Effector memory CD8-positive, alpha-beta T cell (primary cell): ENCODE measurements around the gene MT1E.
"Not testable (repeated sequence)": the region's sequence is repeated elsewhere in the genome, so short reads cannot be mapped to it uniquely, and the experiment has no call there.

ENCODE experiments used
- ATAC-seq: fragments of 150-1000 bp; cut with Tn5 transposase; replicated peaks from 2 replicates; pipeline ENCODE4 v1.10.0; 2021; ENCODE audit warnings: mild to moderate bottlenecking, moderate library complexity
- DNase-seq, 3 experiments: peaks; one replicate each; pipeline ENCODE4 v3.0.0; 2021
- H3K27ac Mint-ChIP-seq, 2 donors: one replicate each; pipeline ENCODE4 v1.8.0; 2022; ENCODE audit warnings: mild to moderate bottlenecking in 2 of 2, mixed read lengths in 2 of 2, moderate library complexity in 2 of 2
- H3K27me3 Mint-ChIP-seq, 2 donors: one replicate each; pipeline ENCODE4 v1.8.0; 2022; ENCODE audit warnings: mixed read lengths in 2 of 2
- H3K36me3 Mint-ChIP-seq: one replicate; pipeline ENCODE4 v1.8.0; 2022; ENCODE audit warnings: mild to moderate bottlenecking, moderate library complexity, mixed read lengths; ENCODE audit not compliant: insufficient read depth
- H3K4me1 Mint-ChIP-seq, 2 donors: one replicate each; pipeline ENCODE4 v1.8.0; 2022; ENCODE audit warnings: low read depth in 2 of 2, mixed read lengths in 2 of 2
- H3K4me3 Mint-ChIP-seq, 2 donors: one replicate each; pipeline ENCODE4 v1.8.0; 2022; ENCODE audit warnings: mild to moderate bottlenecking in 2 of 2, mixed read lengths in 2 of 2, moderate library complexity in 2 of 2
- H3K9me3 Mint-ChIP-seq, 2 donors: one replicate each; pipeline ENCODE4 v1.8.0; 2022; ENCODE audit warnings: mixed read lengths in 2 of 2

The MT1E gene

DNA sequence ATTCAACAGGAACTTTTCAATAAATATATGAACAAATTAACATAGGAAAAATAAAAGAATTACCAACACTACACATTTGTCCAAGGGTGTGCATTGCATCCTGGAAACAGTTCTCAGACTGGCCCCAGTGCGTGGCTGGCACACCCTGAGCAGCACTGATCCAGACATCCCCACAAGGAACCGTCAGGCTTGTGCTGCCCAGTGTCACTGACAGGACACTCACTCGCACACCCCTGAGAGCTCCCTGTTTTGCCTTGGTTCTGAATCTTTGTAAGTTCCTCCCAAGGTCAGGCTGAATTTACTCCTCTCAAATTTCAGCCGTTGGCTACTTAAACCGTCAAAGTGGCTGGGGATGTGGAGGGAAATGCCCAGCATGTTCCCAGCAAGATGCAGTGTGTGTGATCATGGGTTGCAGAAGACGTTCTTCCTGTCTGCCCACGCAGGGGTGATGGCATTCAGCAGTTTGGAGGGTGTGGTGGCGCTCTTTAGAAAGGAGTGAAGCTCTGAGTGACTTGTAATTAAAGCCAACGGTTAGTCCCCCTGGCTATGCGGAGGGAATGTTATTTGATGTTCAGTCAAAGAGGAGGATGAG lies 15.5 kb upstream of the MT1E start:
- H3K27ac Mint-ChIP-seq = peak overlapping the region; percentile 90 to 99
- no peaks in the 10 kb centered on the region for H3K27me3 Mint-ChIP-seq
- peak; percentile 51 for ATAC-seq
- H3K36me3 Mint-ChIP-seq = no peaks in the 10 kb centered on the region
- H3K4me1 Mint-ChIP-seq = peaks cover 29 to 44% of the 10 kb centered on the region in 2 donors
- peaks cover 0 to 2% of the 10 kb centered on the region in 2 donors for H3K9me3 Mint-ChIP-seq
- DNase-seq = peak; percentile 38 to 63 (median 42)
- peak overlapping the region; percentile 88 to 98 for H3K4me3 Mint-ChIP-seq

GRCh38 chr16:56610609-56611111 lies 14.9 kb upstream of the MT1E start:
- DNase-seq = no peak
- H3K4me1 Mint-ChIP-seq = peaks cover 29 to 44% of the 10 kb centered on the region in 2 donors
- peak overlapping the region; percentile 88 to 98 for H3K4me3 Mint-ChIP-seq
- peaks cover 0 to 2% of the 10 kb centered on the region in 2 donors for H3K9me3 Mint-ChIP-seq
- H3K27me3 Mint-ChIP-seq = no peaks in the 10 kb centered on the region
- ATAC-seq = no peak
- H3K27ac Mint-ChIP-seq = peak overlapping the region; percentile 90 to 99
- H3K36me3 Mint-ChIP-seq = no peaks in the 10 kb centered on the region

GRCh38 chr16:56611281-56611833 lies 14.2 kb upstream of the MT1E start:
- no peak for DNase-seq
- Mint-ChIP-seq H3K27ac (peak overlapping the region; percentile 90 to 99), H3K4me3 (peak overlapping the region; percentile 54 to 88), H3K4me1 (peaks cover 29 to 44% of the 10 kb centered on the region in 2 donors), H3K27me3 (peaks cover 0 to under 1% of the 10 kb centered on the region in 2 donors), H3K36me3 (no peaks in the 10 kb centered on the region), H3K9me3 (peaks cover 0 to 2% of the 10 kb centered on the region in 2 donors)
- no peak for ATAC-seq

- no peak overlapping the region for H3K27ac Mint-ChIP-seq
- DNase-seq = no peak
- no peak for ATAC-seq
- H3K4me3 Mint-ChIP-seq = no peak overlapping the region
- H3K36me3 Mint-ChIP-seq = no peaks in the 10 kb centered on the region
- peaks cover 0 to 24% of the 10 kb centered on the region in 2 donors for H3K27me3 Mint-ChIP-seq
- peaks cover 0 to 2% of the 10 kb centered on the region in 2 donors for H3K9me3 Mint-ChIP-seq
- H3K4me1 Mint-ChIP-seq = peaks cover 23 to 31% of the 10 kb centered on the region in 2 donors
Measured at GRCh38 chr16:56613706-56614105, 11.9 kb upstream of the MT1E start.

DNA sequence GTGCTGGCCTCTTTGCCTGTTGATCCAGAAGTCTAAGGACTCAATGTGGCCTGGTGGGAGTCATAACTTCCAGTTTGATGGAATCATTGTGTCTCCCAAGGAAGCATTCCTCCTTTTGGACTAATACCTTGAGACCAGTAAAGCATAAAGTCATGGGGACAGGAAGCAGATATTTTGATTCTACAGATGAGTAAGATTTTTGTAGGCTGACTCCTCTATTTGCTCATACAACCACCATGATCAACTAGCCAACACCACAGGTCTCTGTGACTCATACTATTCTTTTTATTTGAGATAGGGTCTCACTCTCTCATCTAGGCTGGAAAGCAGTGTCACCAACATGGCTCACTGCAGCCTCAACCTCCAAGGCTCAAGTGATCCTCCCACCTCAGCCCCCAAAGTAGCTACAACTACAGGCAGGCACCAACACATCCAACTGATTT lies 11.0 kb upstream of the MT1E start:
- Mint-ChIP-seq H3K9me3 (peaks cover 0 to 2% of the 10 kb centered on the region in 2 donors), H3K4me1 (peaks cover 16 to 23% of the 10 kb centered on the region in 2 donors), H3K36me3 (no peaks in the 10 kb centered on the region), H3K4me3 (no peak overlapping the region), H3K27ac (no peak overlapping the region), H3K27me3 (peaks cover 0 to 33% of the 10 kb centered on the region in 2 donors)
- no peak for DNase-seq
- no peak for ATAC-seq

- Mint-ChIP-seq H3K27ac (no peak overlapping the region), H3K36me3 (no peaks in the 10 kb centered on the region), H3K4me1 (peaks cover 11 to 15% of the 10 kb centered on the region in 2 donors)
Measured at GRCh38 chr16:56615353-56615752, 10.2 kb upstream of the MT1E start.

DNA sequence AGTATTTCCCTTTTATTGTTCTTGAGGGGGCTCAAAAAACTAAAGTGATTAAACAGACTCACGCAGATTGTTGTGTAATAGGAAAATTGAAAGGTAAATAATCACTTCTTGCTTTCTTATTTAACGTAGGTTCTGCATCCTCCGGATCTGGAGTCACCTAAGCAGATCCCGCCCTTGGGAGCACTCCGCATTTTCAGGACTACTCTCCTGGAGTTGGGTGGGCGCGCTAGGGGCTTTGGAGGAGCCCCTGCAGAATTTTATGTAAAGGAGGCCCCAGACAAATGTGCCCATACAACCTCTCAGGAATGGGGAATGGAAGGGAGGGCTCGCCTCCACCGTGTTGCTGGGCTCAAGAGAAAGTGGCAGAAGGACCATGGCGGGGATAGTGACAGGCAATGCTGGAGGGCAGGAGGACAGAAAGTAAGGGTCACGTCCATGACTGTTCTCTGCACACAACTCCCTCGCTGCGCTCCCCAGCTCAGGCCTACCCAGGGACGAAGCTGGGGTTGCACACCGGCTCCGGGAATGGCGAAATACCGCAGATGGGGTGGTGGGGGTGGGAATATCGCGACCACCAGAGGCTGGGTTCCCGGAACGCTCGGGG lies 8.9 kb upstream of the MT1E start:
- peaks cover 0 to 36% of the 10 kb centered on the region in 2 donors for H3K27me3 Mint-ChIP-seq
- ATAC-seq (no peak), DNase-seq (no peak)
- H3K4me1 Mint-ChIP-seq = peaks cover 0 to 4% of the 10 kb centered on the region in 2 donors
- H3K9me3 Mint-ChIP-seq = no peaks in the 10 kb centered on the region
- no peaks in the 10 kb centered on the region for H3K36me3 Mint-ChIP-seq
- H3K27ac Mint-ChIP-seq = no peak overlapping the region
- H3K4me3 Mint-ChIP-seq = peak overlapping the region; percentile 48 to 62

More at GRCh38 chr16:56615353-56615752, 10.2 kb upstream of the MT1E start:
- Mint-ChIP-seq H3K27me3 (peaks cover 0 to 36% of the 10 kb centered on the region in 2 donors), H3K9me3 (peaks cover 0 to 2% of the 10 kb centered on the region in 2 donors), H3K4me3 (no peak overlapping the region)
- DNase-seq (no peak), ATAC-seq (no peak)

DNA sequence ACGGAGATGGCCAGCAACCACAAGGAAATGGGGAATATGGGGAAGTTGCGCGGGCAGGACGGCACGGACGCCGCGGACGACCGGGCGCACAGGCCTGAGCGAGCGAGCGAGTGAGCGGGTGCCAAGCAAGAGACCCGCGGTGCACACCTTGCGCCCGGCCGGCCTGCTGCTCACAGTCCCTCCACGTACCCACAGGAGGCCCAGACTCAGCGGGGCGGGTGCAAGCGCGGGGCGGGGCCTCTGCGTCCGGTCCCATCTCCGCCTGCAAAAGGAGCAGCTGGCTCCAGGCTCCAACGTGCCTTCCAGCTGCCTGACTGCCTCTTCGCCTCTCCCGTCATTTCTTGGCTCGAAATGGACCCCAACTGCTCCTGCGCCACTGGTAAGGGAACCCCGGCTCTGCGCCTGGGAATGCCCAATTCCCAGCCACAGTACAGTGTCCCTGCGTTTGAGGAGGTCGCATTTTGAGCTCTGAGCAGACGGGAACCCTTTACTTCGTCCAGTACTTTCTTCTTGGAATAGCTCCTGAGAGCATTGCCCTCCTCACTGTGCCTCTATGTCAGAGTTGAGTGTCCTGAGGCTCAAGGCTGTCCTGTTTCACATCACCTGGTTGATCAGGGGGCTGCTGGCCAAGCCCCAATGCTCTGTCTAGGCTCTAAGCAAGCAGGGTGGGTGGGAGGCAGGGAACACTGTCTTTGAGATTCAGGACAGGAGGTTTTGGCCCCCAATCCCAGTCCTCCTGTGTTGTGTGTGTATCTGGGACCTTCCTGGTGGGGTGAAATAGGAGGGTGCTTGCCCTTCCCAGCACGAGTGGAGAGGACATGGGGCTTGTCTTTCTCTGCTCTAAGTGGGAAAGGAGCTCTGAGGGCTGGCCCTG lies 8.1 kb upstream of the MT1E start:
- peak; percentile 97 for ATAC-seq
- Mint-ChIP-seq H3K27me3 (peaks cover 0 to 36% of the 10 kb centered on the region in 2 donors), H3K9me3 (no peaks in the 10 kb centered on the region), H3K4me1 (peaks cover 0 to 4% of the 10 kb centered on the region in 2 donors), H3K36me3 (no peaks in the 10 kb centered on the region), H3K4me3 (peak overlapping the region; percentile 48 to 62), H3K27ac (no peak overlapping the region)
- DNase-seq = peak in 1 of 3 experiments; percentile 29

GRCh38 chr16:56618138-56618537 lies 7.4 kb upstream of the MT1E start:
- Mint-ChIP-seq H3K4me1 (peaks cover 0 to 4% of the 10 kb centered on the region in 2 donors), H3K9me3 (no peaks in the 10 kb centered on the region), H3K36me3 (peaks cover under 1% of the 10 kb centered on the region), H3K27me3 (peaks cover 0 to 36% of the 10 kb centered on the region in 2 donors), H3K27ac (no peak overlapping the region), H3K4me3 (no peak overlapping the region)
- no peak for DNase-seq
- ATAC-seq = no peak

GRCh38 chr16:56620339-56620897 lies 5.2 kb upstream of the MT1E start:
- Mint-ChIP-seq H3K9me3 (no peaks in the 10 kb centered on the region), H3K4me3 (no peak overlapping the region), H3K36me3 (peaks cover 2% of the 10 kb centered on the region), H3K4me1 (peaks cover 7 to 10% of the 10 kb centered on the region in 2 donors), H3K27me3 (peaks cover 0 to 45% of the 10 kb centered on the region in 2 donors), H3K27ac (no peak overlapping the region)
- DNase-seq (no peak), ATAC-seq (no peak)

DNA sequence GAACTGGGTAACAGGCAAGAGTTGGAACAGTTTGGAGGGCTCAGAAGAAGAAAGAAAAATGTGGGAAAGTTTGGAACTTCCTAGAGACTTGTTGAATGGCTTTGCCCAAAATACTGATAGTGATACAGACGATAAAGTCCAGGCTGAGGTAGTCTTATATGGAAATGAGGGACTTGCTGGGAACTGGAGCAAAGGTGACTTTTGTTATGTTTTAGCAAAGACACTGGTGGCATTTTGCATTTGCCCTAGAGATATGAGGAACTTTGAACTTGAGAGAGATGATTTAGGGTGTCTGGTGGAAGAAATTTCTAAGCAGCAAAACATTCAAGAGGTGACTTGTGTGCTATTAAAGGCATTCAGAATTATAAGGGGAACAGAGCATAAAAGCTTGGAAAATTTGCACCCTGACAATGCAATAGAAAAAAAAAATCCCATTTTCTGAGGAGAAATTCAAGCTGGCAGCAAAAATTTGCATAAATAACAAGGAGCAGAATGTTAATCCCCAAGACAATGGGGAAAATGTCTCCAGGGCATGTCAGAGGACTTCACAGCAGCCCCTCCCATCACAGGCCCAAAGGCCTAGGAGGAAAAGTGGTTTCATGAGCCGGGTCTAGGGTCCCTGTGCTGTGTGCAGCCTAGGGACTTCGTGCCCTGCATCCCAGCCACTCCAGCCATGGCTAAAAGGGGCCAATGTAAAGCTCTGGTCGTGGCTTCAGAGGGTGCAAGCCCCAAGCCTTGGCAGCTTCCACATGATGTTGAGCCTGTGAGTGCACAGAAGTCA lies 3.7 kb upstream of the MT1E start:
- peak overlapping the region in 1 of 2 donors; percentile 79 for H3K27ac Mint-ChIP-seq
- not testable (repeated sequence) for H3K4me3 Mint-ChIP-seq, H3K9me3 Mint-ChIP-seq, H3K36me3 Mint-ChIP-seq, DNase-seq, ATAC-seq
- peaks cover 0 to 53% of the 10 kb centered on the region in 2 donors for H3K27me3 Mint-ChIP-seq
- peaks cover 12% of the 10 kb centered on the region in 2 donors for H3K4me1 Mint-ChIP-seq

GRCh38 chr16:56623184-56623583 lies 2.4 kb upstream of the MT1E start:
- Mint-ChIP-seq H3K4me1 (peaks cover 11 to 12% of the 10 kb centered on the region in 2 donors), H3K27me3 (peaks cover 0 to 40% of the 10 kb centered on the region in 2 donors)
- not testable (repeated sequence) for H3K27ac Mint-ChIP-seq, H3K9me3 Mint-ChIP-seq, H3K4me3 Mint-ChIP-seq, ATAC-seq, DNase-seq, H3K36me3 Mint-ChIP-seq
